ENCODE data around the gene RNF181. TPM values are rescaled to one million over a fixed set of nuclear protein-coding genes. Genes with fewer than 3 reads are reported as not detected.

Gene RNF181
- total and polyA plus RNA-seq, 2 of the 13 experiments (the other 11 are each of a cell fraction or from before 2014, with no cell fraction given): 224 to 578 TPM

DNA sequence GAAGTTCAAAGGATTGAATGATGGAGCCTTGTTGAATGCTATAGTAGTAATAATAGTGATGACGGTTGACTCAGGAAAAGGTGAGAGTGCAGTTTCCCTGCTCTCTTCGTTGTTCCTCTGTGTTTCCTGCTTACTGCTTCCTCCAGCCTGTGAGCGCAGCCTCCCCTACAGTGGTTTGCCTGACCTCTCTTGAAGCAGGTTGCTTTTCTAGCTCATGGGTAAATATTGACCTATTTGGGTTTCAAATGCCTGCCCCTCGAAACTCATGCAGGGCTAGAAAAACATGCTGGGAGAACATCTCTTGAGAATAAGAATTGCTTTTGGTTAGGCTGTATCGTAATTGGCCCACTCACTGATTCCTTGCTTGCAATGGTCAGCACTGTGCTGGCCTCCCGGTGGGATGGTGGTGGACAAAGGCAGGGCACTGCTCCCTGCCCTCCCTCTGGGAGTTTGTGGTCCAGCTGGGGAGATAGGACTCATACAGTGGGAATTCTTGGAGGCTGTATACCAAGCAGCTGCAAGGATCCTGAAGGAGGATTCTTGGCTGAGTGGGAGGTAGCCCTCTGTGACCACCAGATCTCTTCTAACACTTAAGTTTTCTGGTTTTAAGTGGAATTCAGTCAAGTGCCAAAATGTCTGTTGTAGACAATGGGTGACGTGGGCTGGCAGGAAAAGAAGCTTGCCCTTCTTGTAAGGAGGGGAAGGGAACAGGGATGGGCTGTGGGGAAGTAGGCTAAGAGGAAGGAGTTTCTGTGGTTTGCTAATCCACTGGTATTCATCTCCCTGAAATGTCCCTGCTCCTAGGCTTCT, 5.4 kb upstream of the RNF181 start:
- Histone ChIP-seq H3K9me3 (ENCODE audit: low read length) (no peaks in the 10 kb centered on the region), H3K4me3 (replicated peaks in 1 of 3; ENCODE audit: insufficient read depth in 1 of 3, low read depth in 2 of 3, low read length in 3 of 3) (peak overlapping the region in 1 of 3 experiments; percentile 29; a peak in 2 of 6 replicates), H2AFZ (ENCODE audit: low read length) (no peak overlapping the region), H3K27ac (ENCODE audit: extremely low read length, insufficient read depth, low read length) (no peak overlapping the region), H3K4me1 (ENCODE audit: insufficient read depth, low read length) (peaks cover 95% of the 10 kb centered on the region), H3K9ac (ENCODE audit: insufficient read depth, low read depth, low read length) (0 out of 2 replicates have a peak overlapping the region, but pooled peaks have one; percentile 18), H4K20me1 (ENCODE audit: insufficient read depth, low read length) (no peaks in the 10 kb centered on the region), H3K36me3 (replicated peaks in 1 of 2; ENCODE audit: control insufficient read depth in 1 of 2, insufficient read depth in 2 of 2, low read length in 2 of 2) (no peaks in the 10 kb centered on the region), H3K79me2 (ENCODE audit: insufficient read depth, low read length) (no peaks in the 10 kb centered on the region), H3K4me2 (ENCODE audit: low read depth, low read length) (peak overlapping the region; percentile 65), H3K27me3 (ENCODE audit: control insufficient read depth in 1 of 2, insufficient read depth in 2 of 2, low read length in 2 of 2) (no peaks in the 10 kb centered on the region)
- intact Hi-C loops (cut with micrococcal nuclease; ENCODE audit: unreplicated experiment) (no loop called here), in situ Hi-C loops (cut with HindIII; ENCODE audit: extremely low pct_ligation_motif_present, low pct_unique_long_range_greater_than_20kb) (no loop called here)
- ChIA-PET CTCF (ENCODE audit: low intra/inter-chr PET ratio, low total read pairs) (no interaction called here), POLR2A (interaction anchor here (1.0 to 25.9 kb wide), 7 partner anchors 11 to 171 kb away, joined by 3 to 795 read pairs (median 12); partner anchors contain the start of genes C2orf68, GGCX, MAT2A and RNF181)
- 15% methylated on average over 7 of the region's 7 CpGs for WGBS (ENCODE audit: low lambda C conversion rate)
- no TSS peak for BruUV-seq (replicated peaks)
- DNase-seq (ENCODE audit: low spot score): peak; percentile 82
- peak; percentile 73 for FAIRE-seq
- ATAC-seq: peak; percentile 56
- peak; percentile 89 for TF ChIP-seq SALL1 (CRISPR knock-in tag; IDR thresholded peaks at IDR 0.05)
- TF ChIP-seq GABPA (IDR thresholded peaks at IDR 0.05; ENCODE audit: low read depth, low read length): no peak
- TF ChIP-seq GABPA (CRISPR knock-in tag; IDR thresholded peaks at IDR 0.05; ENCODE audit: low read depth): peak; percentile 66; the same call in 1 of the 2 replicates
- TF ChIP-seq RBAK (CRISPR knock-in tag; IDR thresholded peaks at IDR 0.05): peak; percentile 74; the same call in 1 of the 2 replicates
- TF ChIP-seq, protein P1, sequence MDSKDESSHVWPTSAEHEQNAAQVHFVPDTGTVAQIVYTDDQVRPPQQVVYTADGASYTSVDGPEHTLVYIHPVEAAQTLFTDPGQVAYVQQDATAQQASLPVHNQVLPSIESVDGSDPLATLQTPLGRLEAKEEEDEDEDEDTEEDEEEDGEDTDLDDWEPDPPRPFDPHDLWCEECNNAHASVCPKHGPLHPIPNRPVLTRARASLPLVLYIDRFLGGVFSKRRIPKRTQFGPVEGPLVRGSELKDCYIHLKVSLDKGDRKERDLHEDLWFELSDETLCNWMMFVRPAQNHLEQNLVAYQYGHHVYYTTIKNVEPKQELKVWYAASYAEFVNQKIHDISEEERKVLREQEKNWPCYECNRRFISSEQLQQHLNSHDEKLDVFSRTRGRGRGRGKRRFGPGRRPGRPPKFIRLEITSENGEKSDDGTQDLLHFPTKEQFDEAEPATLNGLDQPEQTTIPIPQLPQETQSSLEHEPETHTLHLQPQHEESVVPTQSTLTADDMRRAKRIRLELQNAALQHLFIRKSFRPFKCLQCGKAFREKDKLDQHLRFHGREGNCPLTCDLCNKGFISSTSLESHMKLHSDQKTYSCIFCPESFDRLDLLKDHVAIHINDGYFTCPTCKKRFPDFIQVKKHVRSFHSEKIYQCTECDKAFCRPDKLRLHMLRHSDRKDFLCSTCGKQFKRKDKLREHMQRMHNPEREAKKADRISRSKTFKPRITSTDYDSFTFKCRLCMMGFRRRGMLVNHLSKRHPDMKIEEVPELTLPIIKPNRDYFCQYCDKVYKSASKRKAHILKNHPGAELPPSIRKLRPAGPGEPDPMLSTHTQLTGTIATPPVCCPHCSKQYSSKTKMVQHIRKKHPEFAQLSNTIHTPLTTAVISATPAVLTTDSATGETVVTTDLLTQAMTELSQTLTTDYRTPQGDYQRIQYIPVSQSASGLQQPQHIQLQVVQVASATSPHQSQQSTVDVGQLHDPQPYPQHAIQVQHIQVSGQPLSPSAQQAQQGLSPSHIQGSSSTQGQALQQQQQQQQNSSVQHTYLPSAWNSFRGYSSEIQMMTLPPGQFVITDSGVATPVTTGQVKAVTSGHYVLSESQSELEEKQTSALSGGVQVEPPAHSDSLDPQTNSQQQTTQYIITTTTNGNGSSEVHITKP (CRISPR knock-in tag; IDR thresholded peaks at IDR 0.05; ENCODE audit: low read depth): peak; percentile 51; the same call in 1 of the 2 replicates
- TF ChIP-seq, protein P2, sequence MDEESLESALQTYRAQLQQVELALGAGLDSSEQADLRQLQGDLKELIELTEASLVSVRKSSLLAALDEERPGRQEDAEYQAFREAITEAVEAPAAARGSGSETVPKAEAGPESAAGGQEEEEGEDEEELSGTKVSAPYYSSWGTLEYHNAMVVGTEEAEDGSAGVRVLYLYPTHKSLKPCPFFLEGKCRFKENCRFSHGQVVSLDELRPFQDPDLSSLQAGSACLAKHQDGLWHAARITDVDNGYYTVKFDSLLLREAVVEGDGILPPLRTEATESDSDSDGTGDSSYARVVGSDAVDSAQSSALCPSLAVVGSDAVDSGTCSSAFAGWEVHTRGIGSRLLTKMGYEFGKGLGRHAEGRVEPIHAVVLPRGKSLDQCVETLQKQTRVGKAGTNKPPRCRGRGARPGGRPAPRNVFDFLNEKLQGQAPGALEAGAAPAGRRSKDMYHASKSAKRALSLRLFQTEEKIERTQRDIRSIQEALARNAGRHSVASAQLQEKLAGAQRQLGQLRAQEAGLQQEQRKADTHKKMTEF (CRISPR knock-in tag; IDR thresholded peaks at IDR 0.05): peak; percentile 52; the same call in 1 of the 2 replicates
- TF ChIP-seq ARNT (IDR thresholded peaks at IDR 0.05): no peak
- TF ChIP-seq MIER3 (CRISPR knock-in tag; IDR thresholded peaks at IDR 0.05; ENCODE audit: borderline replicate concordance): 0 out of 2 replicates have a peak, but pooled peaks have one; percentile 37
- no peak for TF ChIP-seq MXD4 (CRISPR knock-in tag; IDR thresholded peaks at IDR 0.05)
- TF ChIP-seq, protein P3, sequence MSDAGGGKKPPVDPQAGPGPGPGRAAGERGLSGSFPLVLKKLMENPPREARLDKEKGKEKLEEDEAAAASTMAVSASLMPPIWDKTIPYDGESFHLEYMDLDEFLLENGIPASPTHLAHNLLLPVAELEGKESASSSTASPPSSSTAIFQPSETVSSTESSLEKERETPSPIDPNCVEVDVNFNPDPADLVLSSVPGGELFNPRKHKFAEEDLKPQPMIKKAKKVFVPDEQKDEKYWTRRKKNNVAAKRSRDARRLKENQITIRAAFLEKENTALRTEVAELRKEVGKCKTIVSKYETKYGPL (CRISPR knock-in tag; IDR thresholded peaks at IDR 0.05): no peak
- TF ChIP-seq ERF (CRISPR knock-in tag; IDR thresholded peaks at IDR 0.05): peak; percentile 85
- no peak for TF ChIP-seq NFKB2 (CRISPR knock-in tag; IDR thresholded peaks at IDR 0.05; ENCODE audit: borderline replicate concordance)
- TF ChIP-seq, protein P4, sequence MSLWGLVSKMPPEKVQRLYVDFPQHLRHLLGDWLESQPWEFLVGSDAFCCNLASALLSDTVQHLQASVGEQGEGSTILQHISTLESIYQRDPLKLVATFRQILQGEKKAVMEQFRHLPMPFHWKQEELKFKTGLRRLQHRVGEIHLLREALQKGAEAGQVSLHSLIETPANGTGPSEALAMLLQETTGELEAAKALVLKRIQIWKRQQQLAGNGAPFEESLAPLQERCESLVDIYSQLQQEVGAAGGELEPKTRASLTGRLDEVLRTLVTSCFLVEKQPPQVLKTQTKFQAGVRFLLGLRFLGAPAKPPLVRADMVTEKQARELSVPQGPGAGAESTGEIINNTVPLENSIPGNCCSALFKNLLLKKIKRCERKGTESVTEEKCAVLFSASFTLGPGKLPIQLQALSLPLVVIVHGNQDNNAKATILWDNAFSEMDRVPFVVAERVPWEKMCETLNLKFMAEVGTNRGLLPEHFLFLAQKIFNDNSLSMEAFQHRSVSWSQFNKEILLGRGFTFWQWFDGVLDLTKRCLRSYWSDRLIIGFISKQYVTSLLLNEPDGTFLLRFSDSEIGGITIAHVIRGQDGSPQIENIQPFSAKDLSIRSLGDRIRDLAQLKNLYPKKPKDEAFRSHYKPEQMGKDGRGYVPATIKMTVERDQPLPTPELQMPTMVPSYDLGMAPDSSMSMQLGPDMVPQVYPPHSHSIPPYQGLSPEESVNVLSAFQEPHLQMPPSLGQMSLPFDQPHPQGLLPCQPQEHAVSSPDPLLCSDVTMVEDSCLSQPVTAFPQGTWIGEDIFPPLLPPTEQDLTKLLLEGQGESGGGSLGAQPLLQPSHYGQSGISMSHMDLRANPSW (CRISPR knock-in tag; IDR thresholded peaks at IDR 0.05; ENCODE audit: borderline replicate concordance): peak; percentile 75; the same call in 1 of the 2 replicates
